NCI-H460 (cell line): ENCODE measurements around the gene SLC23A2. TPM values are rescaled to one million over a fixed set of nuclear protein-coding genes. Genes with fewer than 3 reads are reported as not detected.
"Not testable (repeated sequence)": the region's sequence is repeated elsewhere in the genome, so short reads cannot be mapped to it uniquely, and the experiment has no call there.

ENCODE experiments used
- DNase-seq: peaks from one replicate; pipeline ENCODE4 v3.0.0-alpha.2; 2016; ENCODE audit warnings: low read depth; ENCODE audit errors: extremely low read depth
- total RNA-seq: library from RNA; depleted of rRNA; stranded (reverse); fragments of >200 nt; shearing (Covaris generic); gene quantifications from 2 replicates; pipeline ENCODE4 v1.2.3, GENCODE V29; 2014

The SLC23A2 gene
- total RNA-seq, 1 experiment from 2014 or later, result 20.5 TPM

GRCh38 chr20:4937407-4938319 lies 63.6 kb downstream of the SLC23A2 start:
- no peak for DNase-seq

GRCh38 chr20:4936851-4937406 lies 64.4 kb downstream of the SLC23A2 start:
- DNase-seq, result no peak

GRCh38 chr20:4936392-4936850 lies 64.9 kb downstream of the SLC23A2 start:
- no peak for DNase-seq

GRCh38 chr20:4932061-4932460 lies 69.2 kb downstream of the SLC23A2 start:
- DNase-seq, result no peak

- DNase-seq, result no peak
These were observed 71.5 kb downstream of the SLC23A2 start for GRCh38 chr20:4929686-4930397.

GRCh38 chr20:4926531-4927156 lies 74.7 kb downstream of the SLC23A2 start:
- DNase-seq, result no peak

DNA sequence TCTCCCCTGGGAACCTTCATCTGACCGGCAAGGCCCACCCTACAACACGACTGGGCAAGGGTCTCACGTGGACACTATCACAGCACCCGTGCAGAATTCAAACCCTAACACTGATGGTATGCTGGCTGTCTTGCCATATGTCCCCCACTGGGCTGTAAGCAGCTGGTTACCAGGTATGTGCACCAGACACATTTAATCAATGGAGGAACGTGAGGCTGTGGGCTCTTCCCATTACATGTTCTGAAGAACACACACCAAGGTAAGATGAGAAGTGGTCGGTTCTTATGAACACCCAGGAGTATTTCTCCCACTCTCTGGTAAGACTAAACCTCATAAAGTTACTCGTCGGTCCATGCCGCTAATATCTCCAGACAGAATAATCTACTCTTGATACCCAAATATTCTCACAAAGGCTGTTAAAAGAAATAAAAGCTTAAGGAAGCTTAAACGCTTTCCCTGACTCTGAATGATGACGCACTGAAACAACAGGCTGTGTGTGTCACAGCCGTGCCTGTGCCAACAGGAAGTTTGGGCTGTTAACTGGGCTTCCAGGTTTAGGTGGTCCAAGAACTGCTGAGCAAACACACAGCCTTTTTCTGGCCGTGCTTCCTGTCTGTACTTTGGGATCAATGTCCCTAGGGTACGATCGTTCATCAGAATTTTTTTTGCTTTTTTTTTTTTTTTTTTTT lies 75.3 kb downstream of the SLC23A2 start:
- DNase-seq, result no peak

GRCh38 chr20:4924446-4924845 lies 76.9 kb downstream of the SLC23A2 start:
- no peak for DNase-seq

GRCh38 chr20:4924032-4924431 lies 77.3 kb downstream of the SLC23A2 start:
- no peak for DNase-seq

GRCh38 chr20:4922186-4922585 lies 79.1 kb downstream of the SLC23A2 start:
- no peak for DNase-seq

GRCh38 chr20:4921271-4921670 lies 80.0 kb downstream of the SLC23A2 start:
- DNase-seq, result not testable (repeated sequence)

- DNase-seq, result no peak
These were observed 80.7 kb downstream of the SLC23A2 start for GRCh38 chr20:4920655-4921054.

DNA sequence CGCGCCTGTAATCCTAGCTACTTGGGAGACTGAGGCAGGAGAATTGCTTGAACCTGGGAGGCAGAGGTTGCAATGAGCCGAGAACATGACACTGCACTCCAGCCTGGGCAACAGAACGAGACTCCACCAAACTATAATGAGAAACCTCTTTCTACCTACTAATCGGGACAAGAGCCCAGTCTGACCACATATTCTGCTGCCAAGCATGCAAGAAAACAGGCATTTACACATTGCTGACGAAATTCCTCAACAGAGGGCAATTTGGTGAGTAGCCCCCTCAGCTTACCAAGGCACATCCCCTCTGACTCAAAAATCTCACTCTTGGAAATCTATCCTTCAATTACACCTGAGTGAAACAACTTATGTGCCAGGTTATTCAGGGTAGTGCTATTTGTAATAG lies 81.2 kb downstream of the SLC23A2 start:
- no peak for DNase-seq

DNA sequence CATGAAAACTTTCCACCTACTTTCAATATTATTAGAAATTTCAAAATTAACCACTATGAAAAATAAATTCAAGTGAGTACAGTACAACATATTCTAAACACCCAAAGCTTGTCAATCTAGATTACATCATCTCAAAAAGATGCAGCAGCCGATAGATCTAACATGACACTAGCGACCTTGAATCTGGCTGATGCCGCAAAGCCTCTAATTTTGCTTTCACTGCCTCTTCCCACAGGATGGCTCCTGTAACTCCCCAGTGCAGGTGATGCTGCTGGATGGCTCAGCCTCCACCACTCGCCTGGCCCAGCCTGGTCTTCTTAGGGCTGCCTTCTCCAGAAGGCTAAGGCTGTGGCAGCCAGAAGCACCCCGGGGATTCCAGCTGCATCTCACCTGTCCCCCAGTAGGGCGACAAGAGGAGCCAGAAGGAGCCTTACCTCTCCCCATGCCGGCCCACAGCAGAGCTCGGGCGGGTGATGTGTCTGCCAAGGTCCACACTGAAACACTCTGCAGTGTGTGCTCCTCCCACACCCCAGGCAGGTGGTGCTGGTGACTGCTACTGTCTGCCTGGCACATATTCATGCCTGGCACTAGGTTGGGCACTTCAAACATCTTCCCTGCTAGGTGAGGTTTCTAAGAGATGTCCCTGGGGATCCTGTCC lies 82.1 kb downstream of the SLC23A2 start:
- no peak for DNase-seq

- no peak for DNase-seq
These were observed 82.8 kb downstream of the SLC23A2 start for GRCh38 chr20:4918473-4918872.

DNA sequence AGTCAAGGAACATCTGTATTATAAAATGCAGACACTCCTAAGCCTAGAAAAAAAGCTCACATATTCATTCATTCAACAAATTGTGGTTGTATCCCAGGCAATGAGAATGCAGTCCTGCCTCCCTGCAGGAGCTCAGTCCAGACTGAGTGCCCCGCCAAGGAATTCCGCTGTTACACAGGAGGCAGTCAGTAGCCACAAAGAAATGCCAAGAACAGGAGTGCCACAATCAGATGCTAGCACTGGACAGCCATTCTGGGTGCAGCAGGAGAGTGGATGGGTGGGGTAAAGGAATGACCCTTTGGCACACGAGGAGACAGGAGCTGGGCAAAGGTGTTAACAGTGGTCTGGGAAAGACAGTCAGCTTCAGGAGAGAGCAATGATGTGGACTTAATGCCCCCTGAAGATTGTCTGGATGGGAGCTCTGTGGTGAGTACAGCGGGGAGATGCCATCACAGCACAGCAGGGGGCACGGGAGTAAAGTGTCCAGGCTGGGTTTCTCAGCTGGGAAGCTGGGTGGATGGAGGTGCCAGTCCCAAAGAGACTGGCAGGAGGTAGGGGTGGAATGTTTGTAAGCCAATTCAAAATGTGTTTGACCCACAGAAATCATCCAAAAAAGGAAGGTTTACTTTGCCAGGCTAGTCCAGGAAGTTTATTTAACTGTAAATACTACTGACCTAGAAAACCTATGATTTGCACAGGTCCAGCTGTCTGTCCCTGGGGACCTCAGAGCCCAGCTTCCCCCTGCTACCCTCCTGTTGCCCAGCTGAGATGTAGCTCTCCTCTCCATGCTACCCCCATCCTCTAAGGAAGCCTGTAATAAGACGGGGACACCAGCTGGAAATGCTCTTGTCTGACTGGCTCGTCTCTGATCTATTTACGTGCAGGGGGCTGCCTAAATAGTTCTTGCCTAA lies 84.1 kb downstream of the SLC23A2 start:
- DNase-seq, result no peak

DNA sequence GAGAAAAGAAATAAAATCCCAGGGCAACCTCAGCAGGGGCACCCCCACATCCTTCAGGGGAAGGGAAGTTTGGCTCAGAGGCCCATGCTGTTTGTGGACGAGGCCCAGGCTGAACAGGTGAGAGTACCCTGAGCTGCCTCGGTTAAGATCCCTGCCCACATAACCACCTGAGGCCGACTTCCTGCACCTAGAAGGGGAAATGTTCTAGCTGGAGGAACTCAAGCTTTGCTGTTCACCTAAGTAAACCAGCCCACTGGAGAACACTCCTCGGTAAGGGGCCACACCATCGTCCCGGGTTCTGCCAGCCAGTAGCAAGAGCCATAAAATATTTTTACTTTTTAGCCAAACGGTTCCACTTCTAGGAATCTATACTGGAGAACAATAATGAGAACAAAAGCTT lies 88.2 kb downstream of the SLC23A2 start:
- DNase-seq, result no peak

DNA sequence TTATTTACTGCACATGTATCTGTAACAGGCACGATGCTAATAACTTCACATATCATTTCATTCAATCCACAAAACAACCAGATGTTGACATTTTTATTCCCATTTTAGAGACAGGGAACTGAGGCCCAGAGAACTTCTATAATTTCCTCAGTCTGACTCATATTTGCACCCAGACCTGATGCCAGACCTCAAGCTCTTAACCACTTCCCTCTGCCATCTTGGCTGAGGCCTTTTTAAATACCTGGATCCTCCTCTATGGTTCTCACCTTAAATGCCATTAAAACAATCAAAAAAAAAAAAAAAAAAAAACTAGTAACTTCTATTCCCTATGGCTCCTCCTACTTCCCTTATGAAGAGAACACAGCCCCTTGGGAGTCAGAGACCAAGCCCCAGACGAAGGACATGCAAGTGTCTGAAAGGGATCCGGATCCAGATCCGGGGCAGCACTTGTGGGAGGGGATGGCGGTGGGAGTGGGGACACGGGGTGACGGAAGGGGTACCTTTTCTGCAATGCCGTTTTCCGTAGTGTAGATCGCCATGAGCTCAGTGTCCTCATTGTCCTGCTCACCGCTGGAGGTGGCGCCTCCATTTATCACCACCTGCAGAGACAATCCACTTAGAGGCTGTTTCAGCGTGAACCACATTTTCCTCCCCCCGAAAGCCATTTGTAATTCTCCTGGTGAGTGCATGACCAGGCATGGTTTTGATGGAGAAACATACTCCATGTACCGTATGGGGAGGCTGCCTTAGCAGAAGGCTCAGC lies 88.7 kb downstream of the SLC23A2 start:
- no peak for DNase-seq
